NCI-H2227 treated with DMSO at 0.1 percent for 48 hours (cell line): Measurements from ENCODE around the gene MTRFR.
"Not testable (repeated sequence)": the region's sequence is repeated elsewhere in the genome, so short reads cannot be mapped to it uniquely, and the experiment has no call there.

ENCODE experiments used
- DNase-seq: peaks from one replicate; lab custom pipeline; 2025; lab: John Stamatoyannopoulos, UW

MTRFR gene

DNA sequence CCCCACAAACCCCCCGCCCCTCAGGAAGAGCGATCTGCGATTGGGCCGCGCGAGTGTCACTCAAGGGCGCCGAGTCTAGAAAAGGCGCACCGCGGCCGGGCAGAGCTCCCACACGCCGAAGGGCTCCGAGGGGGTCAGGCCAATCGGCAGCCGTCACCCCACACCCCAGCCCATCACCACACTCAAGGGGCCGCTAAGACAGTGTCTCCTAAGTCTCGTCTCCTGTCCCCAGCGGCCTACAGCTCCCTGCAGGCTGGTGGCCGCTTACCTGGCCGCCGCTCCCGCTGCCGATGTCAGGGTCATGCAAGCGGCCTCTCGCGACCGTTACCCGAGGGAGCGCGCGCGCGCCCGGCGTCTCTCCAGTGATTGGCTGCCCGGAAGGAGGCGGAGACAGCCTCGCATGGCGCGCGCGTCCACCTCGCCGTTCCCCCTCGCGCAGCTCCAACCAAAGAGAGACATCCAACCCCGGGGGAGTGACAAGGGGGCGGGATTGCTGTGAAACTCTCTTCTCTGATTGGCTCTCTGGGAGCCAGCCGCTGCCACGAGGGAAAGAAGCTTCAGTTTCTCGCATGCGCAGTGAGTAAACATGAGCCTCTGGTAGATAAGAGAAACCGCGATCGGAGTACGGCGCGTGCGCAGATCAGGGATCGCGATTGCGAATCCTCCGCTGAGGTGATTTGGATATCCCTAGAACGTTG is at the start of gene MTRFR, which contains the start of gene MPHOSPH9:
TSS of gene MTRFR (plus strand) at position 630 of the 698 bp plus-strand sequence. CDS start 20,239 bp downstream, outside the sequence.
TSS of gene MPHOSPH9 (minus strand) at position 335 of the 698 bp plus-strand sequence. CDS start 2,777 bp downstream, outside the sequence.
- peak; percentile 99 for DNase-seq

DNA sequence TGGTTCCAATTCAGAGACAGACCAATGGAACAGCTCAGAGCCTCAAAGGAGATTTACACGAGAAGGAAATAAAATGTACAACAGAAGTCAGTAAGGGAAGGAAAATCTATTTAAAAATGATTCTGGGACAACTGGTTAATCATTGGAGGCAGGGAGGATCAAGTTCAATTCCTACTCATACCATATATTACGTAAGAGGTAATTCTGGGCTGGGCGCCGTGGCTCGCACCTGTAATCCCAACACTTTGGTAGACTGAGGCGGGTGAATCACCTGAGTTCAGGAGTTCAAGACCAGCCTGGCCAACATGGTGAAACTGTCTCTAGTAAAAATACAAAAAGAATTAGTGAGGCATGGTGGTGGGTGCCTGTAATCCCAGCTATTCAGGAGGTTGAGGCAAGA is 45.6 kb upstream of the MTRFR start:
- no peak for DNase-seq

- no peak for DNase-seq
Measured at GRCh38 chr12:123199936-123200335, 33.3 kb upstream of the MTRFR start.

DNA sequence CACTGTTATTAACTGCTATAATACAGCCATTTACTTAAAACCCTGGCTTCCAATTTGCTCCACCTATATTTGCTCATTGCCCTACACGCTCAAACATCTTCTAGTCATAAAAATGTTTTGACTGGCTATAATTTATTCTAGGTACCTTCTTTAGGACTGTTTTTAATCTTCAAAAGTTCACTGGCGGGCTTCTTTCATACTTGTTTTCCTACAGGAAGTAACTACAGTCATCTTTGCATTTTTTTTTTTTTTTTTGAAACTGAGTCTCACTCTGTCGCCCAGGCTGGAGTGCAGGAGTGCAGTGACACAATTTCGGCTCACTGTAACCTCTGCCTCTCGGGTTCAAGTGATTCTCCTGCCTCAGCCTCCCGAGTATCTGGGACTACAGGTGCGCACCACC is 32.8 kb upstream of the MTRFR start:
- DNase-seq: no peak

GRCh38 chr12:123206794-123207193 is 26.4 kb upstream of the MTRFR start:
- DNase-seq: not testable (repeated sequence)

DNA sequence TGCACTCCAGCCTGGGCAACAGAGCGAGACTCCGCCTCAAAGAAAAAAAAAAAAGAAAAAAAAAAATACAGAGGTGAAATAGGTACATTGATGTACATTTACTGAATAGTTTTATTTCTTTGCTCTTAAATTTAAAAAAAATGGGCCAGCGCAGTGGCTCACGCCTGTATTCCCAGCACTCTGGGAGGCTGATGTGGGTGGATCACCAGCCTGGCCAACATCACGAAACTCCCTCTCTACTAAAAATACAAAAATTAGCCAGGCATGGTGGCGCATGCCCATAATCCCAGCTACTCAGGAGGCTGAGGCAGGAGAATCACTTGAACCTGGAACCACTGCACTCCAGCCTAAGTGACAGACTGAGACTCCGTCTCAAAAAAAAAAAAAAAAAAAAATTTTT is 25.4 kb upstream of the MTRFR start:
- not testable (repeated sequence) for DNase-seq

DNA sequence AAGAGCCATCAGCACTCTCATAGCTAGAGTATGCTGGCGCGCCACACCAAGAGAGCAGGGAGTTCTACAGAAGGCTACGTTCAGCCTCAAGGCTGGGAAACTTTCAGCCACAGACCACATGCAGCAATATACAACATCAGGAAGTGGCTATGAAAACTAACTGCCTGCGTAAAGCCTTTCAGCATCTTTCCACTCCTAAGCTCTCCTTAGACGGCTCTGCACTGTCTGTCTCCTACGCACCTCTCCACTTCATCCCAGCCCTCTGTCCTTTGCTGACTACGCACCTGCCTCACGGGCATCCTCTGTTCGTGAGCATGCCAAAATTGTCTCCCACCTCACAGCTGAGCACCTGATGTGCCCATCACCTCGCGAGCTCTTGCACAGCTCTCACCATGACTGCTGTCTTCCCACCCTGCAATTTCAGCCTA is 10.0 kb upstream of the MTRFR start:
- no peak for DNase-seq

DNA sequence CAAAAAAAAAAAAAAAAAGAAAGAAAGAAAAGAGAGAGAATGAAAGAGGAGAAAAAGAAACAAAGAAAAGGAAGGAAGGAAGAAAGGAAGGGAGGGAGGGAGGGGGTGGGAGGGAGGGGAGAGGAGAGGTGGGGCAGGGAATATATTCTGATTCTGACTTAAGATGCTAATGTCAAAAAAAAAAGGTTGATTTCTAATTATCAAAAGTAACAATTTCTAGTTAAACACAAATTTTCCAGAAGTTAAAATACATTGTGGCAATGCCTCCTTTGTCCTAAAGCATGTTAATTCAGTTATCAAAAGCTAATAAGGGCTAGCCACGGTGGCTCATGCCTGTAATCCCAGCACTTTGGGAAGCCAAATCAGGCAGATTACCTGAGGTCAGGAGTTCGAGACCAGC is 7.8 kb upstream of the MTRFR start:
- no peak for DNase-seq

GRCh38 chr12:123227581-123228258 is 5.5 kb upstream of the MTRFR start:
- no peak for DNase-seq

GRCh38 chr12:123229051-123229450 is 4.2 kb upstream of the MTRFR start:
- DNase-seq: no peak

- no peak for DNase-seq
Measured at GRCh38 chr12:123231931-123232330, 1.3 kb upstream of the MTRFR start.

DNA sequence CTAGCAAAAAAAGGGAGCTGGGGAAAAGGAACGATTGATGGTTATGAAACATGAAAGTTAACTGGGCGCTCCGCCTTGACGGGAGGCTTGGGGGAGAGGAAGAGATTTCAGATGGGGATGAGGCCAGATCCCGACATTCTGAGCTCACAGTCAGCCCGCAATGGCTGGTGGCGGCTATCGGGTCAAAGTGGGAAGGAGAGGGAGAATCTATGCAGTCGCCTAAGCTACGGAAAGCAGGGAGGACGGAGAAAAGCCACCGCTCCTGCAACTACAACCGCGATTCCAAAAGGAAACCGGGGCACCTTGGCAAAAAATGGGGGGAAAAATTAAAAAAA is 797 bp upstream of the MTRFR start:
- DNase-seq: no peak

GRCh38 chr12:123233505-123234308 is 471 bp downstream of the MTRFR start:
- DNase-seq: no peak

DNA sequence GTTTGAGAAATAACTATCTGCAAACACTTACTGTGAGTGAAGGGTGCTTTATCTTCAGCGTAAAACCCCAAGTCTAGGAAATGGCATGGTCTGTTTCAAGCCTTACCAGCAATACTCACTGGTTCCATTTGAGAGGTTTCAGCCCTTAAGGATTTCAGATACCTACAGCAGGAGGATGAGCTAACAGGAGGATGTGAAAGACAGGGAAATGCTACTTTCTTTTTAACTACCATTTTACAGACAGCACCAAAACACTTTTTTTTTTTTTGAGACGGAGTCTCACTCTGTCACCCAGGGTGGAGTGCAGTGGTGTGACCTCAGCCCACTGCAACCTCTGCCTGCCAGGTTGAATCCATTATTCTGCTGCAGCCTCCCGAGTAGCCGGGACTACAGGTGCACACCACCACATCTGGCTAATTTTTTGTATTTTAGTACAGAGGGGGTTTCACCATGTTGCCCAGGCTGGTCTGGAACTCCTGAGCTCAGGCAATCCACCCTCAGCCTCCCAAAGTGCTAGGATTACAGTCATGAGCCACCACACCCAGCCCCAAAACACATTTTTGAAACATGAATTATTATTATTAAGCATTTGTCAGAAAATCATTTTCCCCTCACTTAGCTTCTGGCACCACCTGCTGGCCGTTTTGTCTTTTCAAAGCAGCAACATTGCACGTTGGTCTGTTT is 4.6 kb downstream of the MTRFR start:
- DNase-seq: peak; percentile 51

GRCh38 chr12:123238330-123238682 is 5.1 kb downstream of the MTRFR start:
- no peak for DNase-seq

- DNase-seq: no peak
Measured at GRCh38 chr12:123238961-123239360, 5.7 kb downstream of the MTRFR start.

DNA sequence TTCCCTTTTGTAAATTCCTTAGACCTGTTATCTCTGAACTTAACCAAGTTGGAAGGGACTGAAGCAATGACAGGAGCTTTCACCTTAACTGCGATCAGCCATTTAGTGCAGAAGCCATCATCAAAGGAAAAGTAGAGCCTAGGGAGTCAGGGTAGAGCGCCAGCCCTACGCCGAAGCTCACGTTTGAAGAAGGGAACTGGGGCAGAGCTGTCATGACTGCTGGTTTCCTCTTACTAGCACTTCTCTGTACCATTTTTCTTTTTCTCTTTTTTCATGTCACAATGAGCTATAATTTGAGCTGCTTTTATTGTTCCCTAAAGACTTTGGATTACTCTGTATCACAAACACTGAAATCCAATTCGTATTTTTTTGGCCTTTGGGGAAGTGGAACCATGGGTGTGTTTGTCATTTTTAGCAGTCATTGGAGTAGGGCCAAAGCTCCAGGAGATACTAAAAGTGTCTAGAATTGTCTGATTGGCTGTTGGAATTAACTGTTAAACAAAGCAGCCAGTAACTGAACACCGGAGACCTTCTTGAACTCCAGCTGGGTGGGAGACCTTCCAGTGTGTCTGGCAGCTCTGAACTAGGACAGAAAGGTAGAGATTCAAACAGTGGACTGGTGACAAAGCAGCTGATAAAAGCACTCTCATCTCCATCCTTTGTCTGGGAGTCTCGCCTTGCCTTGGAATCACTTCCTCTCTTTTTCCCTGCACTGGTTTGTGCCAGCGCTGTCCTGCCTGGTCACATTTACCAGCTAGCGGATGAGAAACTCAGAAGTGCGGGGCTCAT is 9.1 kb downstream of the MTRFR start:
- peak; percentile 25 for DNase-seq

GRCh38 chr12:123243671-123244262 is 10.5 kb downstream of the MTRFR start:
- DNase-seq: no peak

- no peak for DNase-seq
Measured at GRCh38 chr12:123245678-123246077, 12.4 kb downstream of the MTRFR start.

DNA sequence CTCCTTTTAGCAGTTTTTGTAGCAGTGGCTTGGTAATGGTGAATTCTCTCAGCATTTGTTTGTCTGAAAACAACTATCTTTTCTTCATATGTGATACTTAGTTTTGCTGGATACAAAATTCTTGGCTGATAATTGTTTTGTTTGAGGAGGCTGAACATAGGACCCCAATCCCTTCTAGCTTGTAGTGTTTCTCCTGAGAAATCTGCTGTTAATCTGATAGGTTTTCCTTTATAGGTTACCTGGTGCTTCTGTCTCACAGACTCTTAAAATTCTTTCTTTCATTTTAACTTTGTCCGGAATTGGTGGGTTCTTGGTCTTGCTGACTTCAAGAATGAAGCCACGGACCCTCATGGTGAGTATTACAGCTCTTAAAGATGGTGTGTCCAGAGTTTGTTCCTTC is 14.9 kb downstream of the MTRFR start:
- not testable (repeated sequence) for DNase-seq
